Measurements from ENCODE around the gene TTLL11. TPM values are rescaled to one million over a fixed set of nuclear protein-coding genes. Genes with fewer than 3 reads are reported as not detected.
A peak's percentile ranks its signal among the peaks of the same experiment; 100 is the strongest.

The TTLL11 gene
- total RNA-seq, 1 experiment from 2014 or later: 13.6 TPM

DNA sequence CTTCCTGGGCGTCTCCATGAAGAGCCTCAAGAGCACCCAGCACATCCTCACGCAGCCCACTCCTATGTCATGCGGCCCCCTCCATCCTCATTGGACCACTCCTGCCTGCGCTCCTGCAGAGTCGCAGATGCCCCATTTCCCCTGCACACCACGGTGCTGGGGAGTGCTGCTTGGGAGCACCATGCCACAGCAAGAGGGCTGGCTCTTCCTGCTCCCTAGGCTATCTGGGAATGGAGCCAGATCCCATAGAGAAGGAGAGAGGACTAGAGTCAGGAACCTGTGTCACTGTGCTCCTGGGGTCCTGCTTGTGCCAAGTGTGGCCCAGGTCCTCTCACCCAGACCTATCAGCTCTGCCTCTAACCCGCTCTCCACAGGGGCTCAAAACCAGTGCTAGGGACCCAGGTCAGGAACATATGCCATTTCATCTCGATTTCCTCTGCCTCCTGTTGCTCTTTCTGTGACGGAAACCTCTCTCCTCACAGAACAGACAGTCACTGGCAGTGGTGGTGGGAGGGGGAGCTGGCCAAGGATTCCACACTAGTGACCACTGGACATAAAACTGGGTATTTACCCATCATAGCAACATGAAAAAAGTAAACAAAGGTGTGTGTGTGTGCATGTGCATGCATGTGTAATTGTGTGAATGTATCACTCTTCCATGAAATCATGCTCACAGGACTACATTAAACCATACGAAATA is 178.4 kb downstream of the TTLL11 start:
- ChIA-PET CTCF (interaction anchor here (0.6 kb wide), 1 partner anchor 208 kb away, joined by 3 read pairs; no protein-coding TSS in a partner anchor), POLR2A (interaction anchor here (1.1 kb wide), 1 partner anchor 9 kb away, joined by 3 read pairs; no protein-coding TSS in a partner anchor)
- peak; percentile 17 for DNase-seq (ENCODE audit: unreplicated experiment)
- peaks cover 8% of the 10 kb centered on the region for H3K4me1 Mint-ChIP-seq (ENCODE audit: insufficient read depth, unreplicated experiment)
- no peaks in the 10 kb centered on the region for H3K9me3 Mint-ChIP-seq (ENCODE audit: unreplicated experiment)
- BruUV-seq (replicated peaks): no TSS peak
- no peak overlapping the region for H3K4me3 Mint-ChIP-seq (ENCODE audit: unreplicated experiment)
- H3K27ac Mint-ChIP-seq (ENCODE audit: low read depth, unreplicated experiment): peak overlapping the region; percentile 75
- peaks cover 9% of the 10 kb centered on the region for H3K36me3 Mint-ChIP-seq (ENCODE audit: insufficient read depth, unreplicated experiment)
- intact Hi-C loops (cut with micrococcal nuclease): no loop called here
- TF ChIP-seq, protein P1, sequence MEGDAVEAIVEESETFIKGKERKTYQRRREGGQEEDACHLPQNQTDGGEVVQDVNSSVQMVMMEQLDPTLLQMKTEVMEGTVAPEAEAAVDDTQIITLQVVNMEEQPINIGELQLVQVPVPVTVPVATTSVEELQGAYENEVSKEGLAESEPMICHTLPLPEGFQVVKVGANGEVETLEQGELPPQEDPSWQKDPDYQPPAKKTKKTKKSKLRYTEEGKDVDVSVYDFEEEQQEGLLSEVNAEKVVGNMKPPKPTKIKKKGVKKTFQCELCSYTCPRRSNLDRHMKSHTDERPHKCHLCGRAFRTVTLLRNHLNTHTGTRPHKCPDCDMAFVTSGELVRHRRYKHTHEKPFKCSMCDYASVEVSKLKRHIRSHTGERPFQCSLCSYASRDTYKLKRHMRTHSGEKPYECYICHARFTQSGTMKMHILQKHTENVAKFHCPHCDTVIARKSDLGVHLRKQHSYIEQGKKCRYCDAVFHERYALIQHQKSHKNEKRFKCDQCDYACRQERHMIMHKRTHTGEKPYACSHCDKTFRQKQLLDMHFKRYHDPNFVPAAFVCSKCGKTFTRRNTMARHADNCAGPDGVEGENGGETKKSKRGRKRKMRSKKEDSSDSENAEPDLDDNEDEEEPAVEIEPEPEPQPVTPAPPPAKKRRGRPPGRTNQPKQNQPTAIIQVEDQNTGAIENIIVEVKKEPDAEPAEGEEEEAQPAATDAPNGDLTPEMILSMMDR (IDR thresholded peaks at IDR 0.05; ENCODE audit: unreplicated experiment): no peak
- H3K27me3 Mint-ChIP-seq (ENCODE audit: insufficient read depth, unreplicated experiment): no peaks in the 10 kb centered on the region

DNA sequence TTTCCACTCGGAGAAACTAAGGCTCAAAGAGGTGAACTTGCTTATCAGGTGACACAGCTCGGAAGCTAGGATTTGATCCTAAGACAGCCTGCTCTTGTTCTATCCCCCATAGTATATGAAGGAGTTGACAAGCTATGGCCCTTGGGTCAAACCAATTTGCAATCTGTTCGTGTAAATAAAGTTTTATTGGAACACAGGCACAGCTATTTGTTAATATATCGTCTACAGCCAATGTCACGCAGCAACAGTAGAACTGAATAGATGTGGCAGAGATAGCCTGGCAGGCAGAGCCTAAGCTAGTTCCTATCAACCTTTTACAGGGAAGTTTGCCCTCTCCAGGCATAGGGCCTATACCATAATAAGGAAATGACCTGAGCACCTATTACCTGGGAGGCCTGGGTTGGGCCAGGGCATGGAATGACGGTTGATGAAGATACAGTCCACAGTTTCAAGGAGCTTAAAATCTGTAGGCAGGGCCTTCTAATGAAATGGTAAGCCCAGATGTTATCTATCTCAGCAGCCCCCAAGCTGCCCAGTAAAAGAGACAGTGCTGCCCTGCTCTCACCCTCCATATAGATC is 179.0 kb downstream of the TTLL11 start:
- Mint-ChIP-seq H3K27me3 (ENCODE audit: insufficient read depth, unreplicated experiment) (no peaks in the 10 kb centered on the region), H3K4me3 (ENCODE audit: unreplicated experiment) (no peak overlapping the region), H3K27ac (ENCODE audit: low read depth, unreplicated experiment) (peak overlapping the region; percentile 75), H3K36me3 (ENCODE audit: insufficient read depth, unreplicated experiment) (peaks cover 9% of the 10 kb centered on the region), H3K9me3 (ENCODE audit: unreplicated experiment) (no peaks in the 10 kb centered on the region), H3K4me1 (ENCODE audit: insufficient read depth, unreplicated experiment) (peaks cover 8% of the 10 kb centered on the region)
- BruUV-seq (replicated peaks): no TSS peak
- TF ChIP-seq, protein P1 (IDR thresholded peaks at IDR 0.05; ENCODE audit: unreplicated experiment): no peak
- intact Hi-C loops (cut with micrococcal nuclease): no loop called here
- ChIA-PET CTCF (interaction anchor here (0.6 to 0.7 kb wide), 3 partner anchors 95 to 208 kb away, joined by 3 read pairs; no protein-coding TSS in a partner anchor), POLR2A (interaction anchor here (0.6 kb wide), 1 partner anchor 54 kb away, joined by 4 read pairs; no protein-coding TSS in a partner anchor)
- no peak for DNase-seq (ENCODE audit: unreplicated experiment)

DNA sequence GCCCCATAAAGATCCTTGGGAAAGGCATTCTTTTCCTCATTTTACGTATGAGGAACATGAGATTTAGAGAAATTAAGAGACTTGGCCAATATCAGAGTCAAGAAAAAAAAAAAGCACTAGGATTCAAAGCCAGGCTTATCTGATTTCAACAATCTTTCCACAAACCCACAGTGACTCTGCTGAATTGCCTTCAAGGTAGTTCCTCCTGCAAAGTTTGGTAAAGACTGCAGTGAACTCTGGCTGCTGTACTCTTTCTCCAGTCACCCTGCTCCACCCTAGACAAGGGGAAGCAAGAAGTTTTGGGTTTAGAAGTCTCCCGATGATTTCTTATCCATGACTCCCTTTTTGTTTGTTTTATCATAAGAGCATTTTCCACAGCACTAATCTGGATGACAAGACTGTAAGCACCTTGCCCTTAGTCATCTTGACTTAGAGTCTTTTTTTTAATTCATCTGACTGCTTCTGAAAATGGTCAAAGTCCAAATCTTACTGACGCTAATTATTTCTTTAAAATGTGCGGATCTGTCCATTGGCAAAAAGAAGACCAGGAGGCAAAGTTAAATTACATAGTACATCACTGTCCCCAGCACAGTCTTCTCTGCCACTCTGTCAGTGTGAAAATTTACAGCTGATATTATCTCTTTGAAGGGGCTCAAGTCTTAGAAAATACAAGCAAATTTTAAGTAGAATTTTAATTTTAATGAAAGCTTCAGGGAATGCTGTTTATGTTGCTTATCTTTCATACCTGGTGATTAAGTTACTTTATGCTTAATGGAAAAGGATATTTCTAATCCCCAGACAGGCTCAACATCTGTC is 180.1 kb downstream of the TTLL11 start:
- ChIA-PET POLR2A (interaction anchor here (0.6 kb wide), 1 partner anchor 55 kb away, joined by 4 read pairs; no protein-coding TSS in a partner anchor), CTCF (no interaction called here)
- DNase-seq (ENCODE audit: unreplicated experiment): no peak
- peaks cover 9% of the 10 kb centered on the region for H3K36me3 Mint-ChIP-seq (ENCODE audit: insufficient read depth, unreplicated experiment)
- TF ChIP-seq, protein P1 (IDR thresholded peaks at IDR 0.05; ENCODE audit: unreplicated experiment): no peak
- no peaks in the 10 kb centered on the region for H3K27me3 Mint-ChIP-seq (ENCODE audit: insufficient read depth, unreplicated experiment)
- no TSS peak for BruUV-seq (replicated peaks)
- peaks cover 8% of the 10 kb centered on the region for H3K4me1 Mint-ChIP-seq (ENCODE audit: insufficient read depth, unreplicated experiment)
- H3K4me3 Mint-ChIP-seq (ENCODE audit: unreplicated experiment): no peak overlapping the region
- H3K27ac Mint-ChIP-seq (ENCODE audit: low read depth, unreplicated experiment): no peak overlapping the region
- H3K9me3 Mint-ChIP-seq (ENCODE audit: unreplicated experiment): no peaks in the 10 kb centered on the region
- intact Hi-C loops (cut with micrococcal nuclease): no loop called here

DNA sequence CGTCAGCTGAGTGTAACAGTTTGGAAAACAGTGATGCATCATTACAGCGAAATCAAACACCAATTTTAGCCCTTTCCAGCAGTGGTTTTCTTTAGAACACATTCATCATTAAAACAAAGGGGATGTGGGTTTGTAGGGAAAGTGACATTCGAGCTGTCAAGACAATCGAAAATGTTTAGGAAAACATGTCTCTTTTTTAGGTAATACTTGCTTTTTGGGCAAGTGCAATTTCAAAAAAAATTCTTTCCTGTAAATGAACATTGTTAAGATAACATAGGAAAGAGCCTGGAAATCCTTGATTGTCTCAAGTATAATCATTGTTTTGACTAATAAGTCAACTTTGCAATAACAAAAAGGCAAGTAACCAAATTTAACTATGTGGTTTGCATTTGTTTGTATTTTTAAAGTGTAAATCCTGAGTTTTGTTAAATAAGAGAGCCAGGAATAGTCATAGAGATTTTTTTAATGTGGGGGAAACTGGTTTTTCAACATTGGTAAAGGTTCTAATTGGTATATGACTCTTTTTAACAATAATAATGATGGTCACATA is 182.5 kb downstream of the TTLL11 start:
- no TSS peak for BruUV-seq (replicated peaks)
- POLR2A ChIA-PET: no interaction called here
- Mint-ChIP-seq H3K27ac (ENCODE audit: low read depth, unreplicated experiment) (no peak overlapping the region), H3K27me3 (ENCODE audit: insufficient read depth, unreplicated experiment) (no peaks in the 10 kb centered on the region), H3K4me1 (ENCODE audit: insufficient read depth, unreplicated experiment) (peaks cover 8% of the 10 kb centered on the region), H3K4me3 (ENCODE audit: unreplicated experiment) (no peak overlapping the region), H3K9me3 (ENCODE audit: unreplicated experiment) (no peaks in the 10 kb centered on the region), H3K36me3 (ENCODE audit: insufficient read depth, unreplicated experiment) (peaks cover 9% of the 10 kb centered on the region)
- intact Hi-C loops (cut with micrococcal nuclease): no loop called here
- CTCF ChIA-PET: no interaction called here
- no peak for DNase-seq (ENCODE audit: unreplicated experiment)
- TF ChIP-seq, protein P1 (IDR thresholded peaks at IDR 0.05; ENCODE audit: unreplicated experiment): no peak
